A673 (cell line): ENCODE measurements around the gene TBC1D22A.

ENCODE experiments used
- CTCF ChIP-seq: fragments of 300-800, 200-600 bp; sonication (generic); conservative IDR thresholded peaks from 2 replicates; pipeline ENCODE4 v1.5.1; 2017; ENCODE audit warnings: low read depth, mild to moderate bottlenecking, antibody characterized with exemption, low read length, moderate library complexity, mixed read lengths
- EZH2 ChIP-seq: fragments of 200-600 bp; sonication (generic); IDR thresholded peaks from 2 replicates; pipeline ENCODE4 v1.6.1; 2017; ENCODE audit warnings: borderline replicate concordance, low read depth, mild to moderate bottlenecking, mixed read lengths, antibody characterized with exemption, low read length; ENCODE audit not compliant: poor library complexity, severe bottlenecking

GRCh38 chr22:47018010-47018910 is 255.8 kb downstream of the TBC1D22A start:
- TF ChIP-seq EZH2 = no peak
- TF ChIP-seq CTCF = no peak
